ENCODE measurements around the gene HERPUD1. TPM values are rescaled to one million over a fixed set of nuclear protein-coding genes. Genes with fewer than 3 reads are reported as not detected.
A peak's percentile ranks its signal among the peaks of the same experiment; 100 is the strongest.
"Not testable (repeated sequence)": the region's sequence is repeated elsewhere in the genome, so short reads cannot be mapped to it uniquely, and the experiment has no call there.

Gene HERPUD1
- total RNA-seq, 4 donors from 2014 or later: 51.5 to 136 (median 112) TPM

- peak within 1 kb of the TSS; percentile 94 for H3K27ac ChIP-seq
- H3K9me3 ChIP-seq: no peaks in the 10 kb centered on the region
- peaks cover 5% of the 10 kb centered on the region in 2 donors for H3K4me1 ChIP-seq
- DNase-seq: peak; percentile 82 to 83
- intact Hi-C loops (cut with DNase I; ENCODE audit: low total_unique reads): no loop called here
- TF ChIP-seq POLR2A (IDR thresholded peaks at IDR 0.05) (peak; percentile 68 to 88), CTCF (IDR thresholded peaks at IDR 0.05) (no peak)
- H3K27me3 ChIP-seq: no peaks in the 10 kb centered on the region
- peak within 1 kb of the TSS; percentile 84 for H3K4me3 ChIP-seq
- no peaks in the 10 kb centered on the region for H3K36me3 ChIP-seq
Measured at GRCh38 chr16:56988948-56989945, 57.3 kb downstream of the HERPUD1 start, which contains the start of gene NLRC5. NLRC5 (plus strand) TSS chr16:56989557; CDS start chr16:57020713, 31,156 bp downstream.

- intact Hi-C loops (cut with DNase I; ENCODE audit: low total_unique reads): no loop called here
- H3K4me1 ChIP-seq: peaks cover 5% of the 10 kb centered on the region in 2 donors
Measured at GRCh38 chr16:56989988-56990387, 58.0 kb downstream of the HERPUD1 start.

DNA sequence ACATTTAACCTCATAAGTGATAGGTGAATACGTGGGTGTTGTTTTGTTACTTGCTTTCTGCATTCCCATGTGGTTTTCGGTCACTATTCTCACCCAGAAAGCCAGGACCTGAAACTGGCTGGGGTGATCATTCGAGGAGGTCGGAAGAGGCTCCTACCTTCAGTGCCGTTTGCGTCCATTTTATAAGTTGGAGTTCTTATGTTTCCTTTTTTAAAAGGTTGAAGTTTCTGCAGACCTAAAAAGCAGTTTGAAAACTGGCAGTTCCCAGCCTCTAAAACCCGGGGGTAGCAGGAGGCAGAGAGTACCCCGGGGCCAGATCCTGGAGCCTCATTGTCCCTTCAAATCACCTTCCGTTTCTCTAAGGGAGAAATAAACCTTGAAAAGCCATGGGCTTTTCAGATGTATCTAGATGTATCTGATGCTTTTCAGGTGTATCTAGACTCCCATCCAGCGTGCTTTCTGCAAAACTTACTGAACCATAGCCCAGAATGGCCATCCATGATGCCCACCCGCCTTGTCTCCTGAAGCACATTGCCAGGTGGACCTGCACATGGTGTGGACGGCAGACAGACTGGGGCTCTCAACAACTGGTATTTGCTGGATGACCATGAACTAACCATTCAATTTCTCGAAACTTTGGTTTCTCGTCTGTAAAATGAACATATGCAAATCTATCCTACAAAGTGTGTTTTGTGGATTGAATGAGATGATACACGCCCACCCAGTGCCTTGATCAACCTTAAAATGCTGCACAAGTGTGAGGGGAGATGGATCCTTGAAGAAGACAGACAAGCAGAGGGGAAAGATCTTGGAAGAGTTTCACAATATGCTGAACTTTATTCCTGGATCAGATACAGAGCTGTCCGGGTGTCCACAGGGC lies 58.7 kb downstream of the HERPUD1 start:
- Histone ChIP-seq H3K4me1 (peaks cover 0 to 5% of the 10 kb centered on the region in 2 donors), H3K27ac (peak overlapping the region; percentile 94), H3K36me3 (no peaks in the 10 kb centered on the region), H3K4me3 (peak overlapping the region; percentile 84), H3K9me3 (no peaks in the 10 kb centered on the region), H3K27me3 (no peaks in the 10 kb centered on the region)
- peak in 1 of 2 donors; percentile 15 for DNase-seq
- TF ChIP-seq CTCF (IDR thresholded peaks at IDR 0.05) (no peak), POLR2A (IDR thresholded peaks at IDR 0.05) (no peak)
- intact Hi-C loops (cut with DNase I; ENCODE audit: low total_unique reads): no loop called here

More at GRCh38 chr16:56989988-56990387, 58.0 kb downstream of the HERPUD1 start:
- H3K27ac ChIP-seq: peak overlapping the region; percentile 94
- H3K4me3 ChIP-seq: peak overlapping the region; percentile 84
- no peak for TF ChIP-seq POLR2A (IDR thresholded peaks at IDR 0.05)
- TF ChIP-seq CTCF (IDR thresholded peaks at IDR 0.05): no peak
- H3K27me3 ChIP-seq: no peaks in the 10 kb centered on the region
- H3K9me3 ChIP-seq: no peaks in the 10 kb centered on the region
- no peak for DNase-seq
- no peaks in the 10 kb centered on the region for H3K36me3 ChIP-seq

GRCh38 chr16:56992431-56992830 lies 60.5 kb downstream of the HERPUD1 start:
- DNase-seq; H3K36me3 ChIP-seq; H3K9me3 ChIP-seq; H3K4me1 ChIP-seq; intact Hi-C loops (cut with DNase I; ENCODE audit: low total_unique reads); H3K27me3 ChIP-seq; H3K4me3 ChIP-seq: not testable (repeated sequence)
- peak overlapping the region; percentile 94 for H3K27ac ChIP-seq

DNA sequence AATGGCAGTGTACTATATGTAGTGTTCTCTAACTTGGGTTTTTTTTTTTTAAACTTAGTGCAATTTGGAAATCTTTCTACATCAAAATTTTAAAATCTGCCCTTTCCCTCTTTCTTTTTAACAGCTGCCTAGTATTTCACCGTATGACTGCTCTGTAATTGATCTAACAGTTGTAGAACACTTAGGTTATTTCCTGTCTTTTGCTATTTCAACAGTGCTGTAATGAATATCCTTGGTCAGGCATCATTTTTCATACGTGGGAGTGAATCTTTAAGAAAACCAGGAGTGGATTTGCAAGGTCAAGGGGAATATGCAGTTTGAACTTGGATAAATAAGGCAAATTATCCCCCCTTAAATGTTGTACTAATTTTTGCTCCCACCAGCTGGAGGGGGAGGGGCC lies 61.3 kb downstream of the HERPUD1 start:
- Histone ChIP-seq H3K4me1 (no peaks in the 10 kb centered on the region), H3K4me3 (no peak overlapping the region), H3K9me3 (no peaks in the 10 kb centered on the region), H3K36me3 (no peaks in the 10 kb centered on the region), H3K27ac (no peak overlapping the region), H3K27me3 (no peaks in the 10 kb centered on the region)
- TF ChIP-seq CTCF (IDR thresholded peaks at IDR 0.05) (no peak), POLR2A (IDR thresholded peaks at IDR 0.05) (no peak)
- no peak for DNase-seq
- intact Hi-C loops (cut with DNase I; ENCODE audit: low total_unique reads): no loop called here

All from uterus (tissue), 4 donors.